HepG2 (cell line): ENCODE data around the gene CD19. TPM values are rescaled to one million over a fixed set of nuclear protein-coding genes. Genes with fewer than 3 reads are reported as not detected.

Experiments used
- ATF4 ChIP-seq, 2 experiments: fragments of 450-650 bp in 1 of 2; sonication (generic) in 1 of 2; formaldehyde crosslinking; IDR thresholded peaks; 2 replicates each; pipeline versions ENCODE4 v1.5.0 to v1.8.0; 2020 to 2022; ENCODE audit warnings: mild to moderate bottlenecking in 1 of 2, missing genetic modification reagents in 1 of 2
- FUBP1 ChIP-seq: sonication (generic); formaldehyde crosslinking; IDR thresholded peaks from 2 replicates; pipeline ENCODE4 v1.5.1; 2020; ENCODE audit warnings: missing genetic modification reagents, mild to moderate bottlenecking, borderline replicate concordance
- GZF1 ChIP-seq: sonication (generic); formaldehyde crosslinking; IDR thresholded peaks from 2 replicates; pipeline ENCODE4 v1.5.1; 2020; ENCODE audit warnings: mild to moderate bottlenecking, missing genetic modification reagents
- HCFC1 ChIP-seq: fragments of 150-350 bp; IDR thresholded peaks from 2 replicates; pipeline ENCODE4 v1.6.1; 2014; ENCODE audit warnings: low read depth, low read length
- MYC ChIP-seq: sonication (generic); formaldehyde crosslinking; IDR thresholded peaks from 2 replicates; pipeline ENCODE4 v1.9.0; 2021; ENCODE audit warnings: missing genetic modification reagents, borderline replicate concordance
- NR2F2 ChIP-seq: IDR thresholded peaks from 2 replicates; pipeline ENCODE4 v1.6.1; 2012; ENCODE audit warnings: low read depth, inconsistent platforms, borderline replicate concordance
- PRDM15 ChIP-seq: sonication (generic); formaldehyde crosslinking; IDR thresholded peaks from 2 replicates; pipeline ENCODE4 v1.4.0; 2020; ENCODE audit warnings: missing genetic modification reagents
- PRPF4 ChIP-seq: fragments of 200-400 bp; formaldehyde crosslinking; IDR thresholded peaks from 2 replicates; pipeline ENCODE4 v1.6.1; 2016; ENCODE audit warnings: low read length, low read depth; ENCODE audit not compliant: poor library complexity, severe bottlenecking
- TP53 ChIP-seq: sonication (generic); formaldehyde crosslinking; conservative IDR thresholded peaks from 2 replicates; pipeline ENCODE4 v1.4.0; 2020; ENCODE audit warnings: missing genetic modification reagents
- ZFAT ChIP-seq: sonication (generic); formaldehyde crosslinking; conservative IDR thresholded peaks from 2 replicates; pipeline ENCODE4 v1.8.1; 2023; ENCODE audit warnings: missing genetic modification reagents, inconsistent platforms
- ZHX1 ChIP-seq: sonication (generic); formaldehyde crosslinking; IDR thresholded peaks from 2 replicates; pipeline ENCODE4 v1.8.1; 2022; ENCODE audit warnings: low read depth, mild to moderate bottlenecking, missing genetic modification reagents
- ZNF234 ChIP-seq: sonication (generic); formaldehyde crosslinking; conservative IDR thresholded peaks from 2 replicates; pipeline ENCODE4 v1.5.1; 2020; ENCODE audit warnings: mild to moderate bottlenecking, missing genetic modification reagents
- ZNF256 ChIP-seq: sonication (generic); formaldehyde crosslinking; conservative IDR thresholded peaks from 2 replicates; pipeline ENCODE4 v1.4.0; 2020; ENCODE audit warnings: missing genetic modification reagents
- ZNF484 ChIP-seq: sonication (generic); formaldehyde crosslinking; IDR thresholded peaks from 2 replicates; pipeline ENCODE4 v1.5.1; 2020; ENCODE audit warnings: mild to moderate bottlenecking, low read depth, missing genetic modification reagents, borderline replicate concordance
- ZNF530 ChIP-seq: sonication (generic); formaldehyde crosslinking; IDR thresholded peaks from 2 replicates; pipeline ENCODE4 v1.5.0; 2020; ENCODE audit warnings: low read depth, mild to moderate bottlenecking, missing genetic modification reagents
- ZNF784 ChIP-seq: sonication (generic); formaldehyde crosslinking; IDR thresholded peaks from 2 replicates; pipeline ENCODE4 v1.5.1; 2020; ENCODE audit warnings: missing genetic modification reagents, mild to moderate bottlenecking, borderline replicate concordance
- polyA plus RNA-seq, 8 experiments: library from polyadenylated mRNA; depleted of rRNA in 3 of 8; stranded (reverse) in 7 of 8; unstranded in 1 of 8; fragments of >200 nt; fragmentation: Illumina TruSeq in 4 of 8; extraction: Trizol in 4 of 8; gene quantifications; 2 replicates each; pipeline versions ENCODE4 v1.2.1 to v1.2.3, GENCODE V29; 2011 to 2016; ENCODE audit warnings: low read depth in 4 of 8, missing spikeins in 1 of 8, mixed read lengths in 1 of 8; ENCODE audit not compliant: insufficient read depth in 1 of 8
- total RNA-seq, 5 experiments: library from RNA; depleted of rRNA; stranded (reverse); fragments of >200 nt; fragmentation: Illumina TruSeq; extraction: Trizol; gene quantifications; 2 replicates each; pipeline ENCODE4 v1.2.3, GENCODE V29; 2016; ENCODE audit warnings: low read depth in 1 of 5

Gene CD19
- total and polyA plus RNA-seq, 2 of the 13 experiments (the other 11 are each of a cell fraction or from before 2014, with no cell fraction given), result 0.55 to 1.1 TPM

- TF ChIP-seq PRDM15 (CRISPR knock-in tag) (no peak), ZNF484 (CRISPR knock-in tag) (no peak), HCFC1 (peak; percentile 95), ZNF784 (CRISPR knock-in tag) (0 out of 2 replicates have a peak, but pooled peaks have one; percentile 66), PRPF4 (no peak), ZNF256 (CRISPR knock-in tag) (no peak), ZHX1 (no peak; the same call in 1 of the 2 replicates), MYC (peak; percentile 29; the same call in 1 of the 2 replicates), FUBP1 (CRISPR knock-in tag) (no peak), TP53 (no peak), NR2F2 (no peak; the same call in 1 of the 2 replicates), ATF4 (CRISPR knock-in tag; IDR thresholded peaks at IDR 0.05) (no peak), GZF1 (CRISPR knock-in tag) (no peak), ZFAT (no peak), ZNF234 (CRISPR knock-in tag) (no peak), ZNF530 (no peak)
Measured at GRCh38 chr16:28950648-28951409, 19.1 kb downstream of the CD19 start, which contains the start of gene NFATC2IP (continued).
